ENCODE results near the gene SLC15A5. TPM values are rescaled to one million over a fixed set of nuclear protein-coding genes. Genes with fewer than 3 reads are reported as not detected.

Gene SLC15A5
- total and polyA plus RNA-seq, 4 donors: not detected

- Histone ChIP-seq H3K4me1 (ENCODE audit: control insufficient read depth in 1 of 2, insufficient read depth in 2 of 2, low read length in 2 of 2) (no peaks in the 10 kb centered on the region), H3K36me3 (ENCODE audit: control insufficient read depth in 1 of 2, insufficient read depth in 2 of 2, low read length in 1 of 2) (no peaks in the 10 kb centered on the region), H3K9me3 (ENCODE audit: control insufficient read depth, low read length) (no peaks in the 10 kb centered on the region), H3K27me3 (ENCODE audit: control insufficient read depth in 1 of 2, insufficient read depth in 2 of 2, low read length in 1 of 2) (no peaks in the 10 kb centered on the region), H3K27ac (ENCODE audit: low read depth in 1 of 2, low read length in 2 of 2) (no peak overlapping the region), H3K4me3 (ENCODE audit: low read length in 2 of 2) (no peak overlapping the region)
- 33 to 42% methylated on average over 1 of the region's 1 CpG for WGBS, 2 donors
- intact Hi-C loops (cut with DNase I): no loop called here
- ATAC-seq (ENCODE audit: low FRiP score) (no peak), DNase-seq (no peak)
Observed at GRCh38 chr12:16159571-16159970, 117.9 kb downstream of the SLC15A5 start.

DNA sequence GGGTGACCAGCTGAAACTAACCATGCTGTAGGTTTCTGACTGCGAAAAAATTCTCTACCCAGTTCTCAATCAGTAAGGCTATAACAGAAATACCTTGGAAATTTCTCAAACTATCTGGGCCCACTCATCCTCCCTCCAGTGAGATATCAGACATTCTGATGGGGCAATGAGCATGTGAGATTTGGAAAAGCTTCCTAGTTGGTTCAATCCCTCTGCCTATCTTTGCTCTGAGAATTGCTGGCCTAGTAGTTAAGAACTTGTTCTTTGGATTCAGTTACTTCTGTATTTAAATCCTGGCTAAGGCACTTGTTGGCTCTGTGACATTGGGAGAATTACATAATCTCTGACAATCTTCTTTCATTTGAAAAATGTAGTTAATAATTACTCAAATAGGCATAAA is 119.4 kb downstream of the SLC15A5 start:
- Histone ChIP-seq H3K4me1 (ENCODE audit: control insufficient read depth in 1 of 2, insufficient read depth in 2 of 2, low read length in 2 of 2) (no peaks in the 10 kb centered on the region), H3K36me3 (ENCODE audit: control insufficient read depth in 1 of 2, insufficient read depth in 2 of 2, low read length in 1 of 2) (no peaks in the 10 kb centered on the region), H3K4me3 (ENCODE audit: low read length in 2 of 2) (no peak overlapping the region), H3K9me3 (ENCODE audit: control insufficient read depth, low read length) (no peaks in the 10 kb centered on the region), H3K27me3 (ENCODE audit: control insufficient read depth in 1 of 2, insufficient read depth in 2 of 2, low read length in 1 of 2) (no peaks in the 10 kb centered on the region), H3K27ac (ENCODE audit: low read depth in 1 of 2, low read length in 2 of 2) (no peak overlapping the region)
- no peak for ATAC-seq (ENCODE audit: low FRiP score)
- no peak for DNase-seq
- 78 to 92% methylated on average over 1 of the region's 1 CpG for WGBS, 2 donors
- intact Hi-C loops (cut with DNase I): no loop called here

- no peaks in the 10 kb centered on the region for H3K4me1 ChIP-seq (ENCODE audit: control insufficient read depth in 1 of 2, insufficient read depth in 2 of 2, low read length in 2 of 2)
- H3K27ac ChIP-seq (ENCODE audit: low read depth in 1 of 2, low read length in 2 of 2): no peak overlapping the region
- no peak for ATAC-seq (ENCODE audit: low FRiP score)
- 92 to 100% methylated on average over 1 of the region's 1 CpG for WGBS, 2 donors
- no peaks in the 10 kb centered on the region for H3K36me3 ChIP-seq (ENCODE audit: control insufficient read depth in 1 of 2, insufficient read depth in 2 of 2, low read length in 1 of 2)
- intact Hi-C loops (cut with DNase I): no loop called here
- H3K27me3 ChIP-seq (ENCODE audit: control insufficient read depth in 1 of 2, insufficient read depth in 2 of 2, low read length in 1 of 2): no peaks in the 10 kb centered on the region
- no peak for DNase-seq
- no peak overlapping the region for H3K4me3 ChIP-seq (ENCODE audit: low read length in 2 of 2)
- no peaks in the 10 kb centered on the region for H3K9me3 ChIP-seq (ENCODE audit: control insufficient read depth, low read length)
Observed at GRCh38 chr12:16155938-16156337, 121.5 kb downstream of the SLC15A5 start.

- no peaks in the 10 kb centered on the region for H3K9me3 ChIP-seq (ENCODE audit: control insufficient read depth, low read length)
- no peaks in the 10 kb centered on the region for H3K4me1 ChIP-seq (ENCODE audit: control insufficient read depth in 1 of 2, insufficient read depth in 2 of 2, low read length in 2 of 2)
- no peak overlapping the region for H3K27ac ChIP-seq (ENCODE audit: low read depth in 1 of 2, low read length in 2 of 2)
- intact Hi-C loops (cut with DNase I): no loop called here
- H3K27me3 ChIP-seq (ENCODE audit: control insufficient read depth in 1 of 2, insufficient read depth in 2 of 2, low read length in 1 of 2): no peaks in the 10 kb centered on the region
- H3K4me3 ChIP-seq (ENCODE audit: low read length in 2 of 2): no peak overlapping the region
- DNase-seq (no peak), ATAC-seq (ENCODE audit: low FRiP score) (no peak)
- no peaks in the 10 kb centered on the region for H3K36me3 ChIP-seq (ENCODE audit: control insufficient read depth in 1 of 2, insufficient read depth in 2 of 2, low read length in 1 of 2)
Observed at GRCh38 chr12:16154990-16155389, 122.5 kb downstream of the SLC15A5 start.

GRCh38 chr12:16152885-16153673 is 124.4 kb downstream of the SLC15A5 start:
- no peaks in the 10 kb centered on the region for H3K4me1 ChIP-seq (ENCODE audit: control insufficient read depth in 1 of 2, insufficient read depth in 2 of 2, low read length in 2 of 2)
- intact Hi-C loops (cut with DNase I): no loop called here
- no peak overlapping the region for H3K27ac ChIP-seq (ENCODE audit: low read depth in 1 of 2, low read length in 2 of 2)
- H3K36me3 ChIP-seq (ENCODE audit: control insufficient read depth in 1 of 2, insufficient read depth in 2 of 2, low read length in 1 of 2): no peaks in the 10 kb centered on the region
- H3K9me3 ChIP-seq (ENCODE audit: control insufficient read depth, low read length): no peaks in the 10 kb centered on the region
- peaks cover 0 to 1% of the 10 kb centered on the region in 2 donors for H3K27me3 ChIP-seq (ENCODE audit: control insufficient read depth in 1 of 2, insufficient read depth in 2 of 2, low read length in 1 of 2)
- DNase-seq (no peak), ATAC-seq (ENCODE audit: low FRiP score) (no peak)
- 76 to 77% methylated on average over 6 of the region's 6 CpGs for WGBS, 2 donors
- H3K4me3 ChIP-seq (ENCODE audit: low read length in 2 of 2): no peak overlapping the region

GRCh38 chr12:16150276-16150675 is 127.2 kb downstream of the SLC15A5 start:
- peaks cover 0 to 3% of the 10 kb centered on the region in 2 donors for H3K27me3 ChIP-seq (ENCODE audit: control insufficient read depth in 1 of 2, insufficient read depth in 2 of 2, low read length in 1 of 2)
- ATAC-seq (ENCODE audit: low FRiP score) (no peak), DNase-seq (no peak)
- H3K4me3 ChIP-seq (ENCODE audit: low read length in 2 of 2): no peak overlapping the region
- whole genome bisulfite sequencing, 2 donors: 10 to 14% methylated on average over 2 of the region's 2 CpGs
- intact Hi-C loops (cut with DNase I): no loop called here
- H3K27ac ChIP-seq (ENCODE audit: low read depth in 1 of 2, low read length in 2 of 2): no peak overlapping the region
- no peaks in the 10 kb centered on the region for H3K9me3 ChIP-seq (ENCODE audit: control insufficient read depth, low read length)
- no peaks in the 10 kb centered on the region for H3K36me3 ChIP-seq (ENCODE audit: control insufficient read depth in 1 of 2, insufficient read depth in 2 of 2, low read length in 1 of 2)
- no peaks in the 10 kb centered on the region for H3K4me1 ChIP-seq (ENCODE audit: control insufficient read depth in 1 of 2, insufficient read depth in 2 of 2, low read length in 2 of 2)

GRCh38 chr12:16148938-16149337 is 128.5 kb downstream of the SLC15A5 start:
- 79 to 81% methylated on average over 3 of the region's 3 CpGs for WGBS, 2 donors

More at GRCh38 chr12:16148938-16149337, 128.5 kb downstream of the SLC15A5 start:
- intact Hi-C loops (cut with DNase I): no loop called here
- Histone ChIP-seq H3K4me3 (ENCODE audit: low read length in 2 of 2) (no peak overlapping the region), H3K27ac (ENCODE audit: low read depth in 1 of 2, low read length in 2 of 2) (no peak overlapping the region), H3K36me3 (ENCODE audit: control insufficient read depth in 1 of 2, insufficient read depth in 2 of 2, low read length in 1 of 2) (no peaks in the 10 kb centered on the region), H3K4me1 (ENCODE audit: control insufficient read depth in 1 of 2, insufficient read depth in 2 of 2, low read length in 2 of 2) (no peaks in the 10 kb centered on the region), H3K27me3 (ENCODE audit: control insufficient read depth in 1 of 2, insufficient read depth in 2 of 2, low read length in 1 of 2) (peaks cover 0 to 3% of the 10 kb centered on the region in 2 donors), H3K9me3 (ENCODE audit: control insufficient read depth, low read length) (no peaks in the 10 kb centered on the region)
- ATAC-seq (ENCODE audit: low FRiP score): no peak
- no peak for DNase-seq

Other genes starting within 250 kb of the SLC15A5 start
- 10 to 100 TPM; 73.3 to 79.3 TPM for gene MGST1, start 70.0 kb upstream of the SLC15A5 start, total RNA-seq
- 10 to 100 TPM in 1 of 2 donors, 1 to 10 TPM in 1; 3.2 to 30.2 TPM for gene MGST1, start 70.0 kb upstream of the SLC15A5 start, polyA plus RNA-seq

Measured in aorta (tissue), 5 donors.